Measurements from ENCODE around the gene EFCAB14.
"Not testable (repeated sequence)": the region's sequence is repeated elsewhere in the genome, so short reads cannot be mapped to it uniquely, and the experiment has no call there.

The EFCAB14 gene

GRCh38 chr1:46721686-46722205, 2.8 kb upstream of the EFCAB14 start:
- DNase-seq: no peak

- no peak for DNase-seq
Observed at GRCh38 chr1:46721204-46721603, 2.3 kb upstream of the EFCAB14 start.

DNA sequence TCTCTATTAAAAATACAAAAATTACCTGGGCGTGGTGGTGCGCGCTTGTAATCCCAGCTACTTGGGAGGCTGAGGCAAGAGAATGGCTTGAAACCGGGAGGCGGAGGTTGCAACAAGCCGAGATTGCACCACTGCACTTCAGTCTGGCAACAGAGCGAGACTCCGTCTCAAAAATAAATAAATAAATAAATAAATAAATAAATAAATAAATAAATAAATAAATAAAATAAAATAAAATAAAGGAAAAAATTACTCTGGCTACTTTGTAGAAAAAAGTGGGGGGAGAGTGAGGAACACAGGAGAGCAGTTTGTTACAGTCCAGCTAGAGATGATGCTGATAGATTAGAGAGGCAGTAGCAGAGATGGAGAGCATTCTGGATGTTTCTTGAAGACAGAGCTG, 1.4 kb upstream of the EFCAB14 start:
- not testable (repeated sequence) for DNase-seq

DNA sequence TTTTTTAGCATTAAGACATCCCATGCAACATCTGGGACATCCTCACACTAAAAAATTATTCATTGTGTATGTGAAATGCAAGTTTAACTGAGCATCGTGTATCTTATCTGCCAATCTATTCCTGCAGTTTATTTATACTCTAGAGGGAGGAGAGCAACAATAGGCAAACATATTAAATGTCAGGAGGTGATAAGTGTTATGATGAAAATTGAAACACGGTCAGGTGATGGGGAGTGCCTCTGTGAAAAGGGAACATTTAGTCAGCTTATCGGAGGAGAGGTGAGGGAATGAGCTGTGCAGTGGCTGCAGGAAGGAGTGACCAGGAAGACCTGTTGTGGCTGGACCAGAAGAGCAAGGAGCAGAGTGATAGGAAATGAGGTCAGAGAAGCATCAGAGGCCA, 775 bp upstream of the EFCAB14 start:
- no peak for DNase-seq

DNA sequence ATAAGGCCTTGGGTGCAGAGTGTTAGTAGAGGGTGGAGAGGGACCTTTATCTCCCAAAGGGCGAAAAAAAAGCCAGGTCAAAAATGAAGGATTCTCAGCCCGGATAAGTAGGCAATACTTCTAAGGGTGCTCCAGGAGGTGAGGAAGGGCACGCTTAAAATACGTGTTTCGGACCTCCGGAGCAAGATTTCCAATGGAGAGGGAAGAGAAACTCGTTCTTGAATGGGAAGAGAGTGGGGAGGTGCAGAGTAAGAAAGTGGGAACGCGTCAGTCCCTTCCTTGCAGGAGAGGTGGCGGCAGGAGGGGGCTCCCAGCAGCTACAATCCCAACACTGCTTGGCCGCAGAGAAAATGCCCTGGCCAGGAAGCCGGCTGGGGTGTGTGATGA, 581 bp downstream of the EFCAB14 start:
- DNase-seq: no peak

- DNase-seq: no peak
Observed at GRCh38 chr1:46717654-46718053, 1.3 kb downstream of the EFCAB14 start.

GRCh38 chr1:46714976-46715375, 3.9 kb downstream of the EFCAB14 start:
- DNase-seq: no peak

- no peak for DNase-seq
Observed at GRCh38 chr1:46708121-46708520, 10.8 kb downstream of the EFCAB14 start.

- DNase-seq: no peak
Observed at GRCh38 chr1:46705408-46705807, 13.5 kb downstream of the EFCAB14 start.

- no peak for DNase-seq
Observed at GRCh38 chr1:46703927-46704641, 14.8 kb downstream of the EFCAB14 start.

DNA sequence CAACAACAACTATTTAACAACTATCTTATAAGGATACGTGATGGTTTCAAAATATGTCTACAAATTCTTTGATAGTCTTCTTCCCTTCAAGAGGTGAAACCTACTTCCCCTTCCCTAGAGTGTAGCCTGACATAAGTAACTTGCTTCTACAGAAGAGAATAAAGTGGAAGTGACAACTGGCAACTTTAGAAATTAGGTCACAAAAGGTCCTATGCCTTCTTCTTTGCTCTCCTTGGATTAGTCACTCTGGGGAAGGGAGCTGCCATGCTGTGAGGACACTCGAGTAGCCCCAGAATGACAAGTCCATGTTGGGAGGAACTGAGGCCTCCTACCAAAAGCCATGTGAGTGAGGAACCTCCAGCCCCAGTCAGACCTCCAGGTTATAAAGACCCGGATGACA, 19.2 kb downstream of the EFCAB14 start:
- no peak for DNase-seq

DNA sequence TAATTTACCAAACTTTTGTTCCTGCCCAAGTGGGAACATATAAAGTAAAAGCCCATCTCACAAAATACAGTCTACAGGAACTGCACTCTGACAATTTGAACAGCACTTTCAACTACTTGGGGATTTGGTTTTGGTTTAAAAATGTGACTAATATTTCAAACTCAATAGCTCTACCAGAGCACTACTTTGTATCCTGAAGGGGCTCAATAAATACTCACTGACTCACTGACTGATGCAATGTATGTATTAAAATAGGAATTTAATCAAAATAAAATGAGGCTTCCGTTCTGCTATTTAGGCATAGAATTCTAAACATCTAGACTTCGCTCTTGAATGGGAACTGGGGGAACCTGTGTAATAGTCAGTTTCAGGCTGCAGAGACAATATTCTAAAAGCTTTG, 21.9 kb downstream of the EFCAB14 start:
- DNase-seq: no peak

DNA sequence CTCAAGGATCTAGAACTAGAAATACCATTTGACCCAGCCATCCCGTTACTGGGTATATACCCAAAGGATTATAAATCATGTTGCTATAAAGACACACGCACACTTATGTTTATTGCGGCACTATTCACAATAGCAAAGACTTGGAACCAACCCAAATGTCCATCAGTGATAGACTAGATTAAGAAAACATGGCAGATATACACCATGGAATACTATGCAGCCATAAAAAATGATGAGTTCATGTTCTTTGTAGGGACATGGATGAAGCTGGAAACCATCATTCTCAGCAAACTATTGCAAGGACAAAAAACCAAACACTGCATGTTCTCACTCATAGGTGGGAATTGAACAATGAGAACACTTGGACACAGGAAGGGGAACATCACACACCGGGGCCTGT, 24.2 kb downstream of the EFCAB14 start:
- DNase-seq: not testable (repeated sequence)

DNA sequence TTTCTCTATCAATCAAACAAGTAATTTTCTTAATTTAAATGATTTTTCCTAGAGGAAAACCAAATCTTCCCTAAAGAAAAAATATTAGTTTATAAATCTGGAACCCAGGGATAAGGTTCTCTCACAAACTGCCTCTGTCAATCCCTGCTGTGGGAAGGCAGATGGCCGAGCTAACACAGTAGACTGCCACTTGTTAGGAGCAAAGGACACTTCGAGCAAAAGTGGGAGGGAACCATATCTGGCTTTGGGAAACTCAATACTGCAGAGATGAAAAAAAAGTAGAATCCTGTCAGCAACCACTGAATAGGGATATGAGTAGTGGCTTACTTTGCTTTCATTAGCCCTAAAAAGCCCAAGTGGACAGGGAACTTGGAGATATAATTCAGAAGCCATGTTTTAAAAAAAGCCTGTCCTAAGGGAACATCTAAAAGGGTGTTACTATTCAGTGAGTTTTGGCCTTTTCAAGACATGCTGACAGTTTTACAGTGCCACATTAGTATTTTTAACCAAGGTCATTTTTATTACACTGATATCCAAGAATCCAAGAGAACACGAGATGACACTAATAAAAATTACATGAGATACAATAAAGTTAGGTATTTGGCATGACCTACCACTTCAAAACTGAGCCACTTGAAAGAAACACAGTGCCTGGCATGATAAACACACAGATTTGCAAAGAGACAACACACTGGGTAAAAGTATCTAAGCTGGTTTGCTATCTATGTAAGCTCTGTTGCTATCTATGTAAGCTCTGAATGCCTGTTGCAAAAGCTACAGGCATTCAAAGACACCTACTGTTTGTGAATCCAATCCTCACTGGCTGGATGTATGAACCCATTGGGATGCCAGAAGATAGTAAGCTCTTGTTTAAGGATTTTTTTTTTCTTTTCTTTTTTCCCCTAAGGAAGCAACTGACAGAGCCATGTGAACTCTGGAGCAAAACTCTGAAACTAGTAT, 25.8 kb downstream of the EFCAB14 start:
- no peak for DNase-seq

DNA sequence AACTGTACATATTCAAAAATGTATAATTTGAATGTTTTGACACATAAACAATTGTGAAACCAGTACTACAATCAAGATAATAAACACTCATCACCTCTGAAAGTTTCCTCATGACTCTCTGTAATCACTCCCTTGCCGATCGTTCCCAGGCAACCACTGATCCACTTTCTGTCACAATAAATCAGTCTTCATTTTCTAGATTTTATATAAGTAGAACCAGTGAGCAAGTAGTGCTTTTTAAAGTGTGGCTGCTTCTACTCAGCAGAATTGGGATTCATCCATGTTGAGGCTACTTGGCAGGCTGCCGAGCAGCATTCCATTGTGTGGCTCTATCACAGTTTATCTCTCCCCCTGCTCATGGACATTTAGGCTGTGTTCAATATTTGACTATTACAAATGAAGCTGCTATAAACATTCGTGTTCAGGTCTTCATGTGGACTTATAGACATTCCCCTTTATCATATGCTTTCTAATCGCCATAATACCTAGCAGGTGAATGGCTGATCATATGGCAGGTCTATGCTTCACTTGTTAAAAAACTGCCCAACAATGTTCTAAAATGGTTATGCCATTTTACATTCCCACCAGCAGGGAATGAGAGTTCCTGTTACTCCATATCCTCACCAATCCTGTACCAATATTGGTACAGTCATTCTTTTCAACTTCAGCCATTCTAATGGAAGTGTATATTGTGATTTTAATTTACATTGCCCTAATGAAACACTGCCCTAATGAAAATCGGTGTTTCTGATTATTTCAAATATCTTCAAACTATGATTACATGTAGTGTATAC, 26.7 kb downstream of the EFCAB14 start:
- DNase-seq: no peak

- no peak for DNase-seq
Observed at GRCh38 chr1:46690931-46691421, 27.9 kb downstream of the EFCAB14 start.

DNA sequence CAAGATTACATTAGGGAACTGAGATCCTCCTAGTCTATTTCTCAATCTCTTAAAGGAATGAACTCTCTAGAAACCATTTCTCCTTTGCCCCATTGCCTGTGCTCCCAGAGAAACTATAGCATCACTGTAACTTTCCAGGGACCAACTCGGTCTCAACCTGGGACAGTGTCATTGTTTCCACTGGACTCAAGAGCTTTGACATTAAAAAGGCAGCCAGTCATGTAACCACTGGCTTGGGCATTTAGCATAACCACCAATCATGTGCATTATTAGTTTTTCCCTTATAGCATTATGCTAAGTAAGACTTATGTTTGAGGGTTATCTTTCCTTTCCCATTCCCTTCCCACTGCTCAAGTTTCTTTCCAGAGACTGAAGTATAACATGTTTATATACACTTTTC, 29.0 kb downstream of the EFCAB14 start:
- DNase-seq: no peak

DNA sequence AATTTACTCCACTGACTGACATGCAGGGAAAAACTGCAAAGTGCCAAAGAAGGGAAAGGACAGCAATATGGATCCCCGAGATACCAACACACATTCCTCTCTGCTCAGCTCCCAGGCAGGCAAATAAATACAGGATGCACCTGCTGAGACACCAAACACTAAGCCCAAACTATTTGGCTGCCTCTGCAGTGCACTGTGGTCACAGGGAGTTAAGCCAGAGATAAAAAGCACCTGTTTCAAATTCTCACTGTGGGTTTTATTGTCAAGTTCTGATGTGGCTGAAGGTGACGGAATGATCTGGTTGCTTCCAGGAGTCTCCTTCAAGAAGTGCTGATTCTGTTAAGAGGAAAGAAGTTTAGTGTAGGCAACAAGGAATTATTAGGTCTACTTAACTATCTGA, 29.6 kb downstream of the EFCAB14 start:
- DNase-seq: no peak

DNA sequence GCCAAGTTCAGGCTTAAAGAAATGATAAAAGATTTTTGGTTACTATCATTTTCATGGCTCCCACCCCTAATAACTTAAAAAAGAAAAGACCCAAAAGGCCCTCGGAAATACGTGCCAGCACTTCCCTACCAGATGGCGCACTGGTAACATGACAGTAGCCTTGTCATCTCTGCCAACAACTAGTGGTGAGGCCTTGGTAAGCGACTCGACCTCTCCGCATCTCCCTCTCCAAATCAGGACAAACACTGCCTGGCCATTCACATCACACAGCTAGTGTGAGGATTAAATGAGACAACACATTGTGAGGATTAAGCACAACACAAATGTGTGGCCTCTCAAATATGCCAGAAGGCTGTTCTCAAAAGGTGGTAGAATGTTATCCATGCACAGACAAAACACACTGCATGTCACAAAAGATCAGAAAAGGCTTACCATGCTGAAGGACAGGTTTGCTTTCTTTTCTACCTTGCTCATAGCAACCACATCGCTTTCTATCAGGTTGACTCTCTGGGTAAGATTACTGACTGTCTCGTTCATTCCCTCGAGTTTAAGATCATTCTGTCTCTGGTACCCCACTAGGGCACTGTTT, 30.9 kb downstream of the EFCAB14 start:
- no peak for DNase-seq

- no peak for DNase-seq
Observed at GRCh38 chr1:46687093-46687659, 31.7 kb downstream of the EFCAB14 start.

- no peak for DNase-seq
Observed at GRCh38 chr1:46686255-46686654, 32.7 kb downstream of the EFCAB14 start.

- no peak for DNase-seq
Observed at GRCh38 chr1:46684670-46685069, 34.2 kb downstream of the EFCAB14 start.
